CD4-positive, alpha-beta T cell treated with Interleukin-15 for 1 hour (primary cell): Measurements from ENCODE around the gene ZMYND10.

Experiments
- DNase-seq: peaks from one replicate; pipeline ENCODE4 v3.0.0-alpha.2; 2020

ZMYND10 gene

GRCh38 chr3:50342813-50343633, 2.5 kb downstream of the ZMYND10 start:
- DNase-seq = no peak

- no peak for DNase-seq
Measured at GRCh38 chr3:50341996-50342650, 3.4 kb downstream of the ZMYND10 start.

GRCh38 chr3:50341537-50341936, 4.0 kb downstream of the ZMYND10 start:
- no peak for DNase-seq

GRCh38 chr3:50340448-50341329, 4.8 kb downstream of the ZMYND10 start, which contains the start of gene RASSF1:
Gene RASSF1, minus strand, starts transcription at chr3:50340836. Its CDS starts 31 bp downstream, at chr3:50340805.
- DNase-seq = peak; percentile 71

- DNase-seq = no peak
Measured at GRCh38 chr3:50340147-50340447, 5.4 kb downstream of the ZMYND10 start.

- DNase-seq = no peak
Measured at GRCh38 chr3:50339485-50340146, 5.9 kb downstream of the ZMYND10 start.

GRCh38 chr3:50338965-50339364, 6.6 kb downstream of the ZMYND10 start:
- no peak for DNase-seq

- DNase-seq = peak; percentile 97
Measured at GRCh38 chr3:50337175-50337861, 8.2 kb downstream of the ZMYND10 start.

- DNase-seq = no peak
Measured at GRCh38 chr3:50336452-50337174, 8.9 kb downstream of the ZMYND10 start.

GRCh38 chr3:50334339-50335075, 11.0 kb downstream of the ZMYND10 start:
- no peak for DNase-seq

- no peak for DNase-seq
Measured at GRCh38 chr3:50333744-50334328, 11.7 kb downstream of the ZMYND10 start.

- no peak for DNase-seq
Measured at GRCh38 chr3:50331364-50331907, 14.1 kb downstream of the ZMYND10 start.

- no peak for DNase-seq
Measured at GRCh38 chr3:50330330-50330729, 15.2 kb downstream of the ZMYND10 start.

GRCh38 chr3:50327943-50328691, 17.4 kb downstream of the ZMYND10 start, which contains the start of gene TUSC2:
Gene TUSC2, minus strand, starts transcription at chr3:50328223. Its CDS starts 124 bp downstream, at chr3:50328099.
- peak; percentile 95 for DNase-seq

GRCh38 chr3:50327129-50327528, 18.4 kb downstream of the ZMYND10 start:
- DNase-seq = no peak

GRCh38 chr3:50326182-50326541, 19.4 kb downstream of the ZMYND10 start:
- DNase-seq = no peak

- DNase-seq = no peak
Measured at GRCh38 chr3:50325497-50326181, 19.9 kb downstream of the ZMYND10 start.

GRCh38 chr3:50325113-50325480, 20.4 kb downstream of the ZMYND10 start:
- no peak for DNase-seq
